ENCODE data around the gene TDRD9. TPM values are rescaled to one million over a fixed set of nuclear protein-coding genes. Genes with fewer than 3 reads are reported as not detected.

The TDRD9 gene
- total RNA-seq, 1 donor from 2014 or later, result 6.5 TPM

DNA sequence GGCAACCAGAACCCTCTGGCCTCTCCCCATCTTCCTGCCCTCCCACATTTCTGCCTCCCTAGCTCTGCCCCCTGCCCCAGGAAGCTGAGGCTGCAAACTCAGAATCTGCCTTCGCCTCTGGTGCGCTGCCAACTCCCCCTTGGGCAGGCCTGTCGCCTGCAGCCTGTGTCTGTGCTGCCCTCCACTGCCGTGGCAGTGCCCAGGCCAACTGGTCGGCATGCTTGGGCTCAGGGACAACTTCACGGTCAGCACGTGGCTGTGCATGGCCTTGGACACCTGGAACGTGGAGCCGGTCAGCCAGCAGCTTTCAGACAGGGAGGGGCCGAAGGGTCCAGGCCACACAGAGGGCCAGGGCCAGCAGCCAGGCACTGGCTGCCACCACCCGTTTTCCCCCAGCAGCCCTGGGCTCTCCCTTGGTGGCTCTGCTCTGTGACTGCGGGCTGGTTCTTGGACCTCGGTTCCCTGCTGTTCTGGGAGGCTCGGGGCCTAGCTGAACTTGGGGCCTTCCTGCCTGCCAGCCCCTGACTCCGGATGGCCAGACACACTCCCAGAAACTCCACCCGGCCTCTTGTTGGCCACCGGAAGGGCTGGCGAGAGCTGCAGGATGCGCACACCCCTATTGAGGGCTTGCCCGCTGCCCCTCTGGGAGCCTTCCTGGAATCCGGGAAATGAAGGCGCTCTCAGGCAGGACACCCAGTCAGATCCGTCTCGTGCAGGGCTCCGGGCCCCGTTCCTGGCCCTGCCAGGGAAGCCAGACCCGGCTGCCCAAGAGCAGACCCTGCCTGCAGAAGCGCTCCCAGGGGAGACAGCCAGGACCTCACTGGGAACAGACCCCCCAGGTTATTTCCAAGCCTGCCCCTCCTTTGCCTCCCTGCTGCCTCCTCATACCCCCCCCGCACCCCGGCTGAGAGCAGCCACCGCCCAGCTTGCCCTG, 46.7 kb upstream of the TDRD9 start:
- peaks cover 4% of the 10 kb centered on the region for H3K27me3 ChIP-seq (ENCODE audit: control insufficient read depth, insufficient read depth, low read length)
- no peak for TF ChIP-seq CTCF (IDR thresholded peaks at IDR 0.05; ENCODE audit: insufficient read depth, low read length, poor library complexity, severe bottlenecking)
- no peaks in the 10 kb centered on the region for H3K36me3 ChIP-seq (ENCODE audit: control insufficient read depth, insufficient read depth, low read length)
- H3K4me3 ChIP-seq (ENCODE audit: low read depth, low read length), result no peak overlapping the region
- no peak for DNase-seq (ENCODE audit: low read depth)

DNA sequence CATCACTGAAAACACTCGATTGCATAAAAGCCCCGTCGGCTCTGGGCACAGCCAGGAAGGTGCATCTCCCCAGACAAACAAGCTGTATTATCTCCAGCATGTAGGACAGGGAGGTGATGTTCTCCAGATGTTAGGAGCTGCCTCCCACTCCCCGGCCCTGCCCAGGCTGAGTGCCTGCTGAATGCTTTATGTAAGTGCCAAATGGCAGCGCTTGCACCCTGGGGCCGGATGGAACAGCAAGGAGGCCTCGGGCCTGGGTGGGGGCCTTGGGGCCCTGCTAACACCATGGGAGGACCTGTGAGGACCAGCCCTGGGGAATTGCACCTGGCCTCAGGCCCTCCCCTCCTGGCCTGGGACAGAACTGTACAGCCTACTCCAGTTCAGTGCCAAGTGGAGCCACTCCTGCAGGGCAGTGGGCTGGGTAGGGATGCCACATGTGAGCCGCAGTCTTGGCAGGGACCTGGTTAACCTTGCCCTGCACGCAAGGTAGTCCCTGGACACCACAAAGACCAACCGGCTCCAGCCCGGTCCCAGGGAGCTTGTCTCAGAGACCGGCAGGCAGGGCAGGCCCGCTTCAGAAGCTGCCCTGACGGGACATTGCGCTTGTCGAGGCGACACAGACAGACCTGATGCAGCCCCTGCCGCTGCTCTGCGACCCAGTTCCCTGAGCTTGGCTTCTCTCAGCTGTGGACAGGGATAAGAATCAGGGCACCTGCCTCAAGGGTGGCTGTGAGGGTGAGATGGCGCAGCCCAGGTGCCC, 45.6 kb upstream of the TDRD9 start:
- peaks cover 4% of the 10 kb centered on the region for H3K27me3 ChIP-seq (ENCODE audit: control insufficient read depth, insufficient read depth, low read length)
- no peaks in the 10 kb centered on the region for H3K36me3 ChIP-seq (ENCODE audit: control insufficient read depth, insufficient read depth, low read length)
- no peak for TF ChIP-seq CTCF (IDR thresholded peaks at IDR 0.05; ENCODE audit: insufficient read depth, low read length, poor library complexity, severe bottlenecking)
- H3K4me3 ChIP-seq (ENCODE audit: low read depth, low read length), result no peak overlapping the region
- DNase-seq (ENCODE audit: low read depth), result no peak

DNA sequence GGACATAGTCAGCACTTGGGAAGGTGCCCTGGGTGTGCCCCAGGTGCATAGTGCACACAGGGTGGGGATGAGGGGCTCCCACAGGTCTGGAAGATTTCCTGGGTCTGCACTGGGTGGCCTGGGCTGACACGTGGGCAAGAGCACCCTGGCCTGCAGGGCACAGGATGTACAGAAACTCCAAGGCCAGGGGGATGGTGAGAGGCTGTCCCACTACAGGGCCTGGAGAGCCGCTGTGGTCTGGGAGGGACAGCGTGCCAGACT, 45.1 kb upstream of the TDRD9 start:
- H3K27me3 ChIP-seq (ENCODE audit: control insufficient read depth, insufficient read depth, low read length), result peaks cover 4% of the 10 kb centered on the region
- no peak for DNase-seq (ENCODE audit: low read depth)
- no peak overlapping the region for H3K4me3 ChIP-seq (ENCODE audit: low read depth, low read length)
- TF ChIP-seq CTCF (IDR thresholded peaks at IDR 0.05; ENCODE audit: insufficient read depth, low read length, poor library complexity, severe bottlenecking), result no peak
- H3K36me3 ChIP-seq (ENCODE audit: control insufficient read depth, insufficient read depth, low read length), result no peaks in the 10 kb centered on the region

- TF ChIP-seq CTCF (IDR thresholded peaks at IDR 0.05; ENCODE audit: insufficient read depth, low read length, poor library complexity, severe bottlenecking), result no peak
- H3K4me3 ChIP-seq (ENCODE audit: low read depth, low read length), result no peak overlapping the region
These were observed 43.4 kb upstream of the TDRD9 start for GRCh38 chr14:103884854-103885253.

DNA sequence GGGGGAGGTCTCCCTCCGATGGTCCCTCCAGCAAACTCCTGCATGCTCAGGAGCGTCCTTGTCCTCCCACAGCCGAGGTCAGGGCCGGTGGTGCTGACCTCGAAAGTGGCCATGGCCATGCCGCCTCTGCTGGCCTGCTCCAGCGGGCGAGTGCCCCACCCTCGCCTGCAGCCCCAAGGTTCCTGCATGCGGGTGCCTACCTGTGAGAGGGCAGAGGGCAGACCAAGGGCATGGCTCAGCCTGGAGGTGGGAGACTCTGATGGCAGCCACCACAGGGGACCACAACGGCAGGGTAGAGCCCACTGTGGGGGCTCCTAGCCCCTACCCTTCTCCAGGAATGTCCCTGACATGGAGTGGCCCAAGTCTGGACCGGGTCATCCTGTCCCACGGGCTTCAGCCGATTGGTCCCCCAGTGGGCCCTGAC, 42.7 kb upstream of the TDRD9 start:
- no peak for DNase-seq (ENCODE audit: low read depth)
- no peak for TF ChIP-seq CTCF (IDR thresholded peaks at IDR 0.05; ENCODE audit: insufficient read depth, low read length, poor library complexity, severe bottlenecking)
- H3K4me3 ChIP-seq (ENCODE audit: low read depth, low read length), result no peak overlapping the region
- peaks cover 4% of the 10 kb centered on the region for H3K27me3 ChIP-seq (ENCODE audit: control insufficient read depth, insufficient read depth, low read length)
- H3K36me3 ChIP-seq (ENCODE audit: control insufficient read depth, insufficient read depth, low read length), result no peaks in the 10 kb centered on the region

More at GRCh38 chr14:103884854-103885253, 43.4 kb upstream of the TDRD9 start:
- Histone ChIP-seq H3K27me3 (ENCODE audit: control insufficient read depth, insufficient read depth, low read length) (peaks cover 4% of the 10 kb centered on the region), H3K36me3 (ENCODE audit: control insufficient read depth, insufficient read depth, low read length) (no peaks in the 10 kb centered on the region)
- DNase-seq (ENCODE audit: low read depth), result no peak
